Limb (tissue), 2 donors: Measurements from ENCODE around the gene GARIN5B.

Experiments
- DNase-seq, 2 donors: peaks; one replicate each; pipeline ENCODE4 v3.0.0-alpha.2; 2016; ENCODE audit errors: extremely low spot score in 2 of 2

The GARIN5B gene

GRCh38 chr19:55389386-55390317 is 26.6 kb upstream of the GARIN5B start:
- DNase-seq: no peak

- no peak for DNase-seq
Observed at GRCh38 chr19:55387736-55388497, 24.9 kb upstream of the GARIN5B start.

- DNase-seq: no peak
Observed at GRCh38 chr19:55386493-55386971, 23.5 kb upstream of the GARIN5B start.

GRCh38 chr19:55385724-55386492 is 22.8 kb upstream of the GARIN5B start, which contains the start of gene RPL28:
TSS of gene RPL28 (plus strand) at chr19:55385932. CDS start at chr19:55386358, 426 bp downstream.
- peak; percentile 98 to 99 for DNase-seq

GRCh38 chr19:55384920-55385723 is 22.1 kb upstream of the GARIN5B start:
- DNase-seq: peak; percentile 94 to 96

- DNase-seq: no peak
Observed at GRCh38 chr19:55384131-55384919, 21.3 kb upstream of the GARIN5B start, which contains the start of gene TMEM238. TSS of gene TMEM238 (minus strand) at chr19:55384292. CDS start at chr19:55384259, 33 bp downstream.

- peak; percentile 50 to 71 for DNase-seq
Observed at GRCh38 chr19:55383279-55384130, 20.4 kb upstream of the GARIN5B start.

GRCh38 chr19:55382522-55383054 is 19.5 kb upstream of the GARIN5B start:
- DNase-seq: no peak

GRCh38 chr19:55382013-55382412 is 19.0 kb upstream of the GARIN5B start:
- no peak for DNase-seq

- DNase-seq: peak; percentile 68 to 69
Observed at GRCh38 chr19:55379174-55379573, 16.1 kb upstream of the GARIN5B start.

- peak in 1 of 2 donors; percentile 63 for DNase-seq
Observed at GRCh38 chr19:55377356-55378131, 14.5 kb upstream of the GARIN5B start.

- DNase-seq: no peak
Observed at GRCh38 chr19:55376241-55376933, 13.3 kb upstream of the GARIN5B start, which contains the start of gene TMEM190. TSS of gene TMEM190 (plus strand) at chr19:55376826. CDS start at chr19:55376854, 28 bp downstream.

- no peak for DNase-seq
Observed at GRCh38 chr19:55373993-55374757, 11.1 kb upstream of the GARIN5B start.

- no peak for DNase-seq
Observed at GRCh38 chr19:55373306-55373992, 10.4 kb upstream of the GARIN5B start.

GRCh38 chr19:55372316-55373081 is 9.4 kb upstream of the GARIN5B start:
- no peak for DNase-seq
